Suprapubic skin (tissue), 3 donors: ENCODE results near the gene PLXNB2.

ENCODE experiments used
- CTCF ChIP-seq, 2 donors: fragments of 200-600 bp in 1 of 2; fragments of 450-650 bp in 1 of 2; sonication (generic) in 1 of 2; IDR thresholded peaks; one replicate each; pipeline ENCODE4 v1.5.1; 2016 to 2019; ENCODE audit warnings: antibody characterized with exemption in 2 of 2, mild to moderate bottlenecking in 1 of 2, moderate library complexity in 1 of 2
- POLR2A ChIP-seq, 2 donors: fragments of 450-650 bp; IDR thresholded peaks; one replicate each; pipeline ENCODE4 v1.6.1; 2017; ENCODE audit warnings: antibody characterized with exemption in 2 of 2, mild to moderate bottlenecking in 2 of 2, moderate library complexity in 2 of 2

GRCh38 chr22:50342651-50343540, 35.5 kb upstream of the PLXNB2 start, which contains the start of gene PPP6R2:
- TF ChIP-seq CTCF (IDR thresholded peaks at IDR 0.05) (no peak), POLR2A (IDR thresholded peaks at IDR 0.05) (peak in 1 of 2 donors; percentile 20)
